GM18499 (cell line): ENCODE results near the gene ZNF761.
"Not testable (repeated sequence)": the region's sequence is repeated elsewhere in the genome, so short reads cannot be mapped to it uniquely, and the experiment has no call there.

ENCODE experiments used
- ATAC-seq: cut with Tn5 transposase; IDR thresholded peaks from one replicate; pipeline ENCODE4 v1.9.1; 2021; ENCODE audit warnings: moderate number of reproducible peaks; ENCODE audit not compliant: insufficient read depth, unreplicated experiment

Gene ZNF761

GRCh38 chr19:53447196-53447595, 15.4 kb downstream of the ZNF761 start:
- ATAC-seq = not testable (repeated sequence)

DNA sequence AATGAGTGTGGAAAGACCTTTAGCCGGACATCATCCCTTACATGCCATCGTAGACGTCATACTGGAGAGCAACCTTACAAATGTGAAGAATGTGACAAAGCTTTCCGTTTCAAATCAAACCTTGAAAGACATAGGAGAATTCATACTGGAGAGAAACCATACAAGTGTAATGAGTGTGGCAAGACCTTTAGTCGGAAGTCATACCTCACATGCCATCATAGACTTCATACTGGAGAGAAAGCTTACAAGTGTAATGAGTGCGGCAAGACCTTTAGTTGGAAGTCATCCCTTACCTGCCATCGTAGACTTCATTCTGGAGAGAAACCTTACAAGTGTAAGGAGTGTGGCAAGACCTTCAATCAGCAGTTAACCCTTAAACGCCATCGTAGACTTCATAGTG, 24.0 kb downstream of the ZNF761 start:
- no peak for ATAC-seq

GRCh38 chr19:53460131-53460721, 28.4 kb downstream of the ZNF761 start:
- not testable (repeated sequence) for ATAC-seq

- no peak for ATAC-seq
These were observed 30.1 kb downstream of the ZNF761 start for GRCh38 chr19:53461866-53462265.

GRCh38 chr19:53462861-53463260, 31.1 kb downstream of the ZNF761 start:
- no peak for ATAC-seq

DNA sequence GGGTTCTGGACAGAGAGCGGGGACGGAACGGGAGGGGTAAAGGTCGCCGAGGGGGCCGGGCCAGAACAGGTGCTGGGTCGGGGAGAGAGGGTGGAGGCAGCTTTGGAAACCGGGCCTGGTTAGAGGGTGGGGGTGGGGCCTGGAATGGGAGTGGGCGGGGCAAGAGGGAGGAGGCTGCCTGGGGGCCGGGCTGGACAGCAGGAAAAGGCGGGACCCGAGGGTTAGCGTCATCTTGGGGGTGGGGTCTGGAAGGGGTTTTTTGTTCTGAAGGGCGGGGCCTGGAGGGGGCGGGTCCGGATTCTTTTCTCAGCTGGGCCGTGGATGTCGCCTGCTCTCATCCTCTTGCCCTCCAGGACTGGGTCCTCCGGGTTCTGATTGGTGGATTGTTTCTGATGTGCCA, 31.5 kb downstream of the ZNF761 start:
- ATAC-seq = no peak

GRCh38 chr19:53466726-53467484, 35.1 kb downstream of the ZNF761 start:
- no peak for ATAC-seq

- ATAC-seq = no peak
These were observed 35.9 kb downstream of the ZNF761 start, which contains the start of gene ZNF813 for GRCh38 chr19:53467485-53468262. Gene ZNF813, plus strand, starts transcription at chr19:53467733. Its CDS starts 16,090 bp downstream, at chr19:53483823.

DNA sequence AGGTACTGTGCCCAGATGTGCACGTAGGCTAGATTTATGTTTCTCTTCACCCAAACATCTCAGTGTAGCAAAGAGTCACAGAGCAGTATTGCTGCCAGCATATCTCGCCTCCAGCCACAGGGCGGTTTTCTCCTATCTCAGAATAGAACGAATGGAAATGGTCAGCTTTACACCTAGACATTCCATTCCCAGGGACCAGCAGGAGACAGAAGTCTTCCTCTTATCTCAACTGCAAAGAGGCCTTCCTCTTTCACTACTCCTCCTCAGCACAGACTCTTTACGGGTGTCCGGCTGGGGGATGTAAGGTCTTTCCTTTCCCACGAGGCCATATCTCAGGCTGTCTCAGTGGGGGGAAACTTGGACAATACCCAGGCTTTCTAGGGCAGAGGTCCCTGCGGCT, 36.8 kb downstream of the ZNF761 start:
- not testable (repeated sequence) for ATAC-seq

DNA sequence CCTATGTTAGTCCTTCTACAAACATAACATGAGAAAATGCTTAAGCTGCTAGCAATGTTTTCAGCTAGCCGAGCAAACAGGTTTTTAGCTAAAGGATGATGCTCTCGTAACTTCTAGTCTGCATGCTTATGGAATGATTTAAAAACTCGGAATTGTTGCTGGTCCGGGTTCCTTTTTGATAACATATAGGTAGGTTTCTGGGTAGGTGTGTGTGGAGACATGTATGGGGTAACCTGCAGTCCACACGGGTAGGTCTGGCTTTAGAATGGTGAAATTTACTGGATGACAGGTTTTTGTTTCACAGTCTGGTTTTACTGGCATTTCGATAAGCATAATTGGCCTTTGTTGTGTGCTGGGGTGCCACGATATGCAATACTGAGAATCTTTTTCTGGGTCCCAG, 40.1 kb downstream of the ZNF761 start:
- ATAC-seq = no peak

DNA sequence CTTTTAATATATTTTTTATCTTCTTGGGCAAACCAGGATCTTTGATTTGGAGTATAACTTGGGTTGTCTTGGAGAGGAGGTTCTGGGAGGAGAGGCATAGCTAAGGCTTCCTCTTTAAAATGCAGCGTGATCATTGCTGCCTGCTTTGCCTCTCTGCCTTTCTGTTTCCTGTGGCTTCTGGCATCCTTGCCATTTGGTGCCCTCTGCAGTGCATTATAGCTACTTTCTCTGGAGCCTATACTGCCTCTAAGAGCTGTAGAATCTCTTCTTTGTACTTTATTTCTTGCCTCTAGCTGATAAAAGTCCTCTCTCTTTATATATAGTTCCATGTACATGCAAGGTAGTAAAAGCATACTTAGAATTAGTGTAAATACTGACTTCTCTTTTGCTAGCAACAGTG, 43.0 kb downstream of the ZNF761 start:
- ATAC-seq = not testable (repeated sequence)

GRCh38 chr19:53475470-53475869, 43.7 kb downstream of the ZNF761 start:
- not testable (repeated sequence) for ATAC-seq

- ATAC-seq = not testable (repeated sequence)
These were observed 52.0 kb downstream of the ZNF761 start for GRCh38 chr19:53483751-53484150.

- ATAC-seq = no peak
These were observed 53.5 kb downstream of the ZNF761 start for GRCh38 chr19:53485046-53486004.

GRCh38 chr19:53492153-53492552, 60.4 kb downstream of the ZNF761 start:
- no peak for ATAC-seq

GRCh38 chr19:53497311-53498023, 65.7 kb downstream of the ZNF761 start:
- not testable (repeated sequence) for ATAC-seq

DNA sequence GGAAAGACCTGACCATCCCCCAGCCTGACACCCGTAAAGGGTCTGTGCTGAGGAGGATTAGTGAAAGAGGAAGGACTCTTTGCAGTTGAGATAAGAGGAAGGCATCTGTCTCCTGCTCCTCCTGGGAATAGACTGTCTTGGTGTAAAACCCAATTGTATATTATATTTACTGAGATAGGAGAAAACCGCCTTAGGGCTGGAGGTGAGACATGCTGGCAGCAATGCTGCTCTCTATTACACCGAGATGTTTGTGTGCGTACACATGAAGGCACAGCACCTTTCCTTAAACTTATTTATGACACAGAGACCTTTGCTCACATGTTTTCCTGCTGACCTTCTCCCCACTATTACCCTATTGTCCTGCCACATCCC, 66.2 kb downstream of the ZNF761 start:
- ATAC-seq = not testable (repeated sequence)

DNA sequence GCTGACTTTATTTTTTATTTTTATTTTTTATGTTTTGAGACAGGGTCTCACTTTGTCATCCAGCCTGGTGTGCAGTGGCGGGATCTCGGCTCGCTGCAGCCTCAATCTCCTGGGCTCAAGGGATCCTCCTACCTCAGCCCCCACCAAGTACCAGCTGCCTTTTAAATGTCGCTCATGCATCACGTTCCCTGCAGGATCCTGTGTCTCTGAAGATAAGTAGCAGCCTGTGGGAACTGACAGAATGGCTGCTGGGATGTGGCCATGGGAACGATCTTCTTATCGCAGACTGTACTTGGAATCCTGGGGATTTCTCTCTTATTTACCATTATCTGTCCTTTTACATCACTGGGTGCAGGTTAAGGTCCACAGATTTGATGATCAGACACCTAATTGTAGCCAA, 71.4 kb downstream of the ZNF761 start:
- not testable (repeated sequence) for ATAC-seq

DNA sequence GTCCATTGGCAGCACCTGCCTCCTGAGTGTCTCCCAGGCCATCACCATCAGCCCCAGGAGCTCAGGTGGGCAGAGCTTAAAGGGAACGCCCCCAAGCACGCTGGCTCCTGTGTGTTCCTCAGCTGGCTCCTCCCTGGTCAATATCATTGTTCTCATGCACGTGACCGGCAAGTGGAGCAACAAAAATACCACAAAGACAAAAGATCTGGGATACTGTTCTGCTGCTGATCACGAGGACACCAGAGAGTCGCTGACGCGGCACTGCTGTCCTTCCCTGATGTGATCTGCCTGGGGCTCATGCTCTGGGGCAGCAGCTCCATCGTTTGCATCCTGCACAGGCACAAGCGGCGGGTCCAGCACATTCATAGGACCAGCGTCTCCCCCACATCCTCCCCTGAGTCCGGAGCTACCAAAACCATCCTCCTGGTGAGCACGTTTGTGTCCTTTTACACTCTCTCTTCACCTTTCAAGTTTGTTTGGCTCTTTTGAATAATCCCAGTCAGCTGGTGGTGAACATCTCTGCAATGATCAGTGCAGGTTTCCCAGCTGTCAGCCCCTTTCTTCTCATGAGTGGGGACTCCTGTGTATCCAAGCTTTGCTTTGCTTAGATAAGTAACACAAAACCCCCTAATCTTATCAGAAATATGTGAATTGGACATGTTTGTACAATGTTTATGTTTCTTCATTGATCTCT, 72.0 kb downstream of the ZNF761 start:
- not testable (repeated sequence) for ATAC-seq
